Measurements from ENCODE around the gene OXER1. TPM values are rescaled to one million over a fixed set of nuclear protein-coding genes. Genes with fewer than 3 reads are reported as not detected.

Gene OXER1
- total and polyA plus RNA-seq, 9 donors = 0.37 to 7.8 (median 5.8) TPM

GRCh38 chr2:42769583-42770287, 5.8 kb upstream of the OXER1 start:
- peak in 1 of 5 donors; percentile 11 for DNase-seq
- 92 to 94% (median 93%) methylated on average over 10 of the region's 10 CpGs for WGBS, 3 donors
- H3K36me3 ChIP-seq = no peaks in the 10 kb centered on the region
- H3K27me3 ChIP-seq = no peaks in the 10 kb centered on the region
- TF ChIP-seq CTCF (IDR thresholded peaks at IDR 0.05) = no peak
- no peak for TF ChIP-seq EP300 (IDR thresholded peaks at IDR 0.05)
- TF ChIP-seq POLR2A (IDR thresholded peaks at IDR 0.05) = no peak
- intact Hi-C loops (cut with DNase I) = no loop called here
- no peaks in the 10 kb centered on the region for H3K4me1 ChIP-seq (ENCODE audit: insufficient read depth)
- H3K9me3 ChIP-seq = no peaks in the 10 kb centered on the region
- H3K4me3 ChIP-seq = no peak overlapping the region
- H3K27ac ChIP-seq = no peak overlapping the region

GRCh38 chr2:42768706-42769256, 4.8 kb upstream of the OXER1 start:
- intact Hi-C loops (cut with DNase I) = no loop called here

GRCh38 chr2:42767899-42768705, 4.2 kb upstream of the OXER1 start:
- WGBS, 3 donors = 75 to 82% (median 79%) methylated on average over 14 of the region's 14 CpGs
- DNase-seq = peak in 1 of 5 donors; percentile 5
- no peak overlapping the region for H3K4me3 ChIP-seq
- no peak overlapping the region for H3K27ac ChIP-seq
- no peaks in the 10 kb centered on the region for H3K36me3 ChIP-seq
- no peaks in the 10 kb centered on the region for H3K4me1 ChIP-seq (ENCODE audit: insufficient read depth)
- no peaks in the 10 kb centered on the region for H3K9me3 ChIP-seq
- TF ChIP-seq CTCF (IDR thresholded peaks at IDR 0.05) (no peak), POLR2A (IDR thresholded peaks at IDR 0.05) (no peak), EP300 (IDR thresholded peaks at IDR 0.05) (no peak)
- intact Hi-C loops (cut with DNase I) = no loop called here
- H3K27me3 ChIP-seq = no peaks in the 10 kb centered on the region

More at GRCh38 chr2:42768706-42769256, 4.8 kb upstream of the OXER1 start:
- Histone ChIP-seq H3K27ac (no peak overlapping the region), H3K27me3 (no peaks in the 10 kb centered on the region), H3K9me3 (no peaks in the 10 kb centered on the region), H3K4me3 (no peak overlapping the region), H3K36me3 (no peaks in the 10 kb centered on the region), H3K4me1 (ENCODE audit: insufficient read depth) (no peaks in the 10 kb centered on the region)
- DNase-seq = peak in 2 of 5 donors; percentile 7 to 8
- WGBS, 3 donors = 58 to 75% (median 62%) methylated on average over 3 of the region's 3 CpGs
- TF ChIP-seq POLR2A (IDR thresholded peaks at IDR 0.05) (no peak), CTCF (IDR thresholded peaks at IDR 0.05) (no peak), EP300 (IDR thresholded peaks at IDR 0.05) (no peak)

DNA sequence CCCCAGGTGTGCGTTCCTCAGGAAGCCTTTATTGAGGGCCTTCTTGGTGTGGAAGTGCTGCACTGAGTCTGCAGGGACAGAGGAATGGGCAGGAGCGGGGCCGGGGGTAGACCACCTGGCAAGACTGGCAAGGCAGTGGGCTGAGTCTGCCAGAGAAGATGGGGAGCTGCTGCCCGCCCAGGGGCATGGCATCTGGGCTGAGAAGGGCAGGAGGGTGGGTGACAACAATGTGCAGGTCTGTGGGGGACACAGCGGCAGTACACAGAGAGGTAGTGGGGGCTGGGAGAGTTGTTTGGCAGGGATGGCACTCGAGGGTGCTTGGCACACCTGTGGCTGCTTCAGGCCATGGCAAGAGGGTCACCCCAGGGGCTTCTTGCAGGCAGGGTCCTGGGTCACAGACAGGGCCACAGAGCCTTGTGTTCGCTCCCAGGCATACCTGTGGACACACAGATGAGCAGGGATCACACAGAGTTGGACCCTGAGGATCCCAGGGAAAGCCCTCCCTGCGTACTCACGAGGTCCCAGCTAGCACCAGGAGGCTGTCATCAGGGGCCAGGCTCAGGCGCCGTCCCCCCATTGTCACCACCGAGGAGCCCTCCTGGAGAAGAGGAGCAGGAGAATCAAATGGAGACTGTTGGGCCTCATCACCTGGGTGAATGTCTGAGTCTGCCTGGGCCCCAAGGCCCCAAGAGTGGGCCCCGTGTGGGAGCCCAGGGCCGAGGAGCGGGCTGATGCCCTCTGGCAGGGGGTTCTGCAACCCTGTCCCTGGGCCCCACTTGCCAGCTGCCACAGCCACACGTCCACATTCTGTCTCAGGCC, 3.4 kb upstream of the OXER1 start:
- Histone ChIP-seq H3K27me3 (no peaks in the 10 kb centered on the region), H3K4me1 (ENCODE audit: insufficient read depth) (no peaks in the 10 kb centered on the region), H3K36me3 (no peaks in the 10 kb centered on the region), H3K9me3 (no peaks in the 10 kb centered on the region), H3K4me3 (no peak overlapping the region), H3K27ac (no peak overlapping the region)
- TF ChIP-seq POLR2A (IDR thresholded peaks at IDR 0.05) (no peak), EP300 (IDR thresholded peaks at IDR 0.05) (no peak), CTCF (IDR thresholded peaks at IDR 0.05) (no peak)
- 85 to 87% (median 86%) methylated on average over 16 of the region's 16 CpGs for WGBS, 3 donors
- intact Hi-C loops (cut with DNase I) = no loop called here
- no peak for DNase-seq
